Measurements from ENCODE around the gene FGFRL1. TPM values are rescaled to one million over a fixed set of nuclear protein-coding genes. Genes with fewer than 3 reads are reported as not detected.

The FGFRL1 gene
- polyA plus RNA-seq, 1 donor from 2014 or later = 0.97 TPM

DNA sequence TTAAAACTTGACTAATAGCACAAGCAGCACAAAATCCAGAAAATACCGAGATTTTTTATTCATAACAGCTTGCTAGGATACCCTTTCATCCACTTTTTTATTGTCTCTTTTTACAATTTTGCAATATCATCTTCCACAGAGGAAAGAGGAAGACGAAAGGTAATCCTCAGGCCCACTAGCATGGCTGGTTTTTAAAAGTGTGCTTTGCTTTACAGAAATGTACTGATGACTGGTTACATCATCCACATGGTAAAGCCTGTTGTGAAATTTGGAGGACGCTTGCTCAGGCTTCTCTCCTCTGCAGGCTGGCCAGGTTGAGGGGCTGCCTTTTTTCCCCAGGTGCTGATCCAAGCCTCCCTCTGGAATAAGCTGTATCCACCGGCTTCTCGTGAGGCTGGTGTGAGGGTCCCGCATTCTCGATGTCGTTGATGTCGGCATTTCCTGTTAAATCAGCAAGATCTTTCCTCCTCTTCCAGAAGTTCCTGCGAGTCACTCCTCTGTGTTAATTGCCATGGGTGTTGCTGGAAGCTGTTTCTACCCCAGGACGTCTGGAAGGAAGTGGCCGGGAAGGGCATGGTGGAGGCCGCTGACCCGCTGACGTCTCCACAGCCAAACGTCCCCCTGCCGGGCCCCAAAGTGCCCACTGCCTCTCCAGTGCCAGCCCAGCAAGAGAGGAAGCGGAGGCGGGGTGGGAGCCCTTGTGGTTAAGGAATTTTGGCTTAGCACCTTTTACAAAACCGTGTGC lies 32.3 kb upstream of the FGFRL1 start:
- Histone ChIP-seq H2AFZ (ENCODE audit: low read depth, low read length) (no peak overlapping the region), H3K4me3 (ENCODE audit: low read length) (no peak overlapping the region), H3K27me3 (ENCODE audit: insufficient read depth, low read depth, low read length) (no peaks in the 10 kb centered on the region), H3K27ac (ENCODE audit: low read length) (no peak overlapping the region), H3F3A (ENCODE audit: insufficient read depth, low read length, poor library complexity, severe bottlenecking) (no peaks in the 10 kb centered on the region), H3K4me2 (ENCODE audit: low read length) (no peak overlapping the region), H3K79me2 (replicated peaks; ENCODE audit: insufficient read depth, low read length) (no peaks in the 10 kb centered on the region), H3K9me3 (ENCODE audit: low read length) (no peaks in the 10 kb centered on the region), H3K36me3 (ENCODE audit: insufficient read depth, low read length) (no peaks in the 10 kb centered on the region), H4K20me1 (ENCODE audit: insufficient read depth) (no peaks in the 10 kb centered on the region), H3K9me2 (ENCODE audit: insufficient read depth, low read length) (no peaks in the 10 kb centered on the region), H3K9ac (ENCODE audit: low read length) (no peak overlapping the region)
- TF ChIP-seq, protein P1, sequence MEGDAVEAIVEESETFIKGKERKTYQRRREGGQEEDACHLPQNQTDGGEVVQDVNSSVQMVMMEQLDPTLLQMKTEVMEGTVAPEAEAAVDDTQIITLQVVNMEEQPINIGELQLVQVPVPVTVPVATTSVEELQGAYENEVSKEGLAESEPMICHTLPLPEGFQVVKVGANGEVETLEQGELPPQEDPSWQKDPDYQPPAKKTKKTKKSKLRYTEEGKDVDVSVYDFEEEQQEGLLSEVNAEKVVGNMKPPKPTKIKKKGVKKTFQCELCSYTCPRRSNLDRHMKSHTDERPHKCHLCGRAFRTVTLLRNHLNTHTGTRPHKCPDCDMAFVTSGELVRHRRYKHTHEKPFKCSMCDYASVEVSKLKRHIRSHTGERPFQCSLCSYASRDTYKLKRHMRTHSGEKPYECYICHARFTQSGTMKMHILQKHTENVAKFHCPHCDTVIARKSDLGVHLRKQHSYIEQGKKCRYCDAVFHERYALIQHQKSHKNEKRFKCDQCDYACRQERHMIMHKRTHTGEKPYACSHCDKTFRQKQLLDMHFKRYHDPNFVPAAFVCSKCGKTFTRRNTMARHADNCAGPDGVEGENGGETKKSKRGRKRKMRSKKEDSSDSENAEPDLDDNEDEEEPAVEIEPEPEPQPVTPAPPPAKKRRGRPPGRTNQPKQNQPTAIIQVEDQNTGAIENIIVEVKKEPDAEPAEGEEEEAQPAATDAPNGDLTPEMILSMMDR (IDR thresholded peaks at IDR 0.05; ENCODE audit: poor library complexity, severe bottlenecking) = no peak
- TF ChIP-seq EP300 (conservative IDR thresholded peaks at IDR 0.05; ENCODE audit: poor library complexity, severe bottlenecking) (no peak), SMC3 (conservative IDR thresholded peaks at IDR 0.05; ENCODE audit: poor library complexity) (no peak), MXI1 (conservative IDR thresholded peaks at IDR 0.05; ENCODE audit: poor library complexity, severe bottlenecking) (no peak), TAF1 (IDR thresholded peaks at IDR 0.05; ENCODE audit: low read depth) (no peak), POLR2AphosphoS5 (IDR thresholded peaks at IDR 0.05) (no peak), EZH2 (IDR thresholded peaks at IDR 0.05; ENCODE audit: borderline replicate concordance, insufficient read depth, low read length, poor library complexity, severe bottlenecking) (no peak), RAD21 (conservative IDR thresholded peaks at IDR 0.05) (no peak)
- TF ChIP-seq, protein P2, sequence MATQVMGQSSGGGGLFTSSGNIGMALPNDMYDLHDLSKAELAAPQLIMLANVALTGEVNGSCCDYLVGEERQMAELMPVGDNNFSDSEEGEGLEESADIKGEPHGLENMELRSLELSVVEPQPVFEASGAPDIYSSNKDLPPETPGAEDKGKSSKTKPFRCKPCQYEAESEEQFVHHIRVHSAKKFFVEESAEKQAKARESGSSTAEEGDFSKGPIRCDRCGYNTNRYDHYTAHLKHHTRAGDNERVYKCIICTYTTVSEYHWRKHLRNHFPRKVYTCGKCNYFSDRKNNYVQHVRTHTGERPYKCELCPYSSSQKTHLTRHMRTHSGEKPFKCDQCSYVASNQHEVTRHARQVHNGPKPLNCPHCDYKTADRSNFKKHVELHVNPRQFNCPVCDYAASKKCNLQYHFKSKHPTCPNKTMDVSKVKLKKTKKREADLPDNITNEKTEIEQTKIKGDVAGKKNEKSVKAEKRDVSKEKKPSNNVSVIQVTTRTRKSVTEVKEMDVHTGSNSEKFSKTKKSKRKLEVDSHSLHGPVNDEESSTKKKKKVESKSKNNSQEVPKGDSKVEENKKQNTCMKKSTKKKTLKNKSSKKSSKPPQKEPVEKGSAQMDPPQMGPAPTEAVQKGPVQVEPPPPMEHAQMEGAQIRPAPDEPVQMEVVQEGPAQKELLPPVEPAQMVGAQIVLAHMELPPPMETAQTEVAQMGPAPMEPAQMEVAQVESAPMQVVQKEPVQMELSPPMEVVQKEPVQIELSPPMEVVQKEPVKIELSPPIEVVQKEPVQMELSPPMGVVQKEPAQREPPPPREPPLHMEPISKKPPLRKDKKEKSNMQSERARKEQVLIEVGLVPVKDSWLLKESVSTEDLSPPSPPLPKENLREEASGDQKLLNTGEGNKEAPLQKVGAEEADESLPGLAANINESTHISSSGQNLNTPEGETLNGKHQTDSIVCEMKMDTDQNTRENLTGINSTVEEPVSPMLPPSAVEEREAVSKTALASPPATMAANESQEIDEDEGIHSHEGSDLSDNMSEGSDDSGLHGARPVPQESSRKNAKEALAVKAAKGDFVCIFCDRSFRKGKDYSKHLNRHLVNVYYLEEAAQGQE (IDR thresholded peaks at IDR 0.05; ENCODE audit: borderline replicate concordance) = no peak

DNA sequence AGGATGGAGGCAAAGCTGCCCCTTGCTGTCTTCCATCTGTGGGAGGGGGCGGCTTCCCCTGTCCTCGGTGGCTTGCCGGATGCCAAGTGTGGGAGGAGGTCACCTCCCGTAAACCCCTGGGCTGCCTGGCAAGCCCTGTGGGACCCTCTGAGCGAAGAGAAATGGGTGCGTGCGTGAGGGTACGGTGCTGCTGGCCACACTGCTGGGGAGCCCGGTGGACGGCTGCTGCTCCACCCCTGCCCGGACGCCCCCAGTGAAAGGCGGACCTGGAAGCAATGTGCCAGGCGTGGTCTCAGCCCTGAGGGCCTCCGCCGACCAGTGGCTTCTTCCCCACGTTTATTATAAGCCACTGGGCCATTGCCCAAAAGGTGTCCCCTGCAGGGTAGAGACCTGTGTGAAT lies 29.1 kb upstream of the FGFRL1 start:
- Histone ChIP-seq H3K36me3 (ENCODE audit: insufficient read depth, low read length) (no peaks in the 10 kb centered on the region), H3K27ac (ENCODE audit: low read length) (no peak overlapping the region), H3K9me2 (ENCODE audit: insufficient read depth, low read length) (no peaks in the 10 kb centered on the region), H4K20me1 (ENCODE audit: insufficient read depth) (no peaks in the 10 kb centered on the region), H2AFZ (ENCODE audit: low read depth, low read length) (no peak overlapping the region), H3K4me3 (ENCODE audit: low read length) (no peak overlapping the region), H3F3A (ENCODE audit: insufficient read depth, low read length, poor library complexity, severe bottlenecking) (no peaks in the 10 kb centered on the region), H3K79me2 (replicated peaks; ENCODE audit: insufficient read depth, low read length) (no peaks in the 10 kb centered on the region), H3K9me3 (ENCODE audit: low read length) (no peaks in the 10 kb centered on the region), H3K4me2 (ENCODE audit: low read length) (no peak overlapping the region), H3K9ac (ENCODE audit: low read length) (no peak overlapping the region), H3K27me3 (ENCODE audit: insufficient read depth, low read depth, low read length) (no peaks in the 10 kb centered on the region)
- TF ChIP-seq, protein P2 (IDR thresholded peaks at IDR 0.05; ENCODE audit: borderline replicate concordance) = no peak
- no peak for TF ChIP-seq TAF1 (IDR thresholded peaks at IDR 0.05; ENCODE audit: low read depth)
- TF ChIP-seq SMC3 (conservative IDR thresholded peaks at IDR 0.05; ENCODE audit: poor library complexity) = no peak
- TF ChIP-seq MXI1 (conservative IDR thresholded peaks at IDR 0.05; ENCODE audit: poor library complexity, severe bottlenecking) = no peak

Data from neural cell (in vitro differentiated cells).